GM12874 (cell line): Measurements from ENCODE around the gene GKN2.

ENCODE experiments used
- CTCF ChIP-seq: IDR thresholded peaks from 2 replicates; pipeline ENCODE4 v1.5.1; 2011; ENCODE audit warnings: low read depth, mild to moderate bottlenecking, control low read depth, low read length, moderate library complexity; ENCODE audit not compliant: insufficient read depth

GKN2 gene

DNA sequence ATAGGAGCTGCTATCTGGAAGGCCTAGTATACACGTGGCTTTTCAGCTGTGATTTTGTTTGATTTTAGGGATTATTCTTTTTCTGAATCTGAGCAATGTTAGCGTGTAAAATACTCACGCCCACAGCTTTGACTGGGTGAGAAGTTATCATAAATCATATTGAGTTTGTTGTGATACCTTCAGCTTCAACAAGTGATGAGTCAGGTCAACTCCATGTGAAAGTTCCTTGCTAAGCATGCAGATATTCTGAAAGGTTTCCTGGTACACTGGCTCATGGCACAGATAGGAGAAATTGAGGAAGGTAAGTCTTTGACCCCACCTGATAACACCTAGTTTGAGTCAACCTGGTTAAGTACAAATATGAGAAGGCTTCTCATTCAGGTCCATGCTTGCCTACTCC lies 21.6 kb upstream of the GKN2 start, which contains the start of gene GKN1:
Gene GKN1, plus strand, starts transcription at position 386 of the 400 bp plus-strand sequence. CDS start 42 bp downstream, outside the sequence.
- no peak for TF ChIP-seq CTCF

GRCh38 chr2:68971591-68972231 lies 19.0 kb upstream of the GKN2 start:
- TF ChIP-seq CTCF, result no peak

GRCh38 chr2:68970566-68971265 lies 18.0 kb upstream of the GKN2 start:
- no peak for TF ChIP-seq CTCF

GRCh38 chr2:68969736-68970490 lies 17.2 kb upstream of the GKN2 start:
- no peak for TF ChIP-seq CTCF

- no peak for TF ChIP-seq CTCF
Measured at GRCh38 chr2:68968221-68968620, 15.5 kb upstream of the GKN2 start.

DNA sequence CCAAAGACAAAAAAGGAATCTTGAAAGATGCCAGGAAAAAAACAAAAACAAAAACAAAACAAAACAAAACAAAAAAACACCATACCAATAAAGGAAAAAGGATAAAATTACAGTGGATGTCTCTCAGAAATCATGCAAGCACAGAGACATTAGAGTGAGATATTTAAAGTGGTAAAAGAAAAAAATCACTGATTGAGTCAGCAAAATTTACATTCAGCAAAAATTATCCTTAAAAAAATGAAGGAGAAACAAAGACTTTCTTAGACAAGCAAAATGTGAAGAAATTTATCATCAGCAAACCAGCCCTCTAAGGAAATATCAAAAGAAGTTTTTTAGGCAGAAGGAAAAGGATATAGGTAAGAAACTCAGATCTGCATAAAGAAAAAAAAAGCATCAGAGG lies 11.6 kb upstream of the GKN2 start:
- no peak for TF ChIP-seq CTCF

DNA sequence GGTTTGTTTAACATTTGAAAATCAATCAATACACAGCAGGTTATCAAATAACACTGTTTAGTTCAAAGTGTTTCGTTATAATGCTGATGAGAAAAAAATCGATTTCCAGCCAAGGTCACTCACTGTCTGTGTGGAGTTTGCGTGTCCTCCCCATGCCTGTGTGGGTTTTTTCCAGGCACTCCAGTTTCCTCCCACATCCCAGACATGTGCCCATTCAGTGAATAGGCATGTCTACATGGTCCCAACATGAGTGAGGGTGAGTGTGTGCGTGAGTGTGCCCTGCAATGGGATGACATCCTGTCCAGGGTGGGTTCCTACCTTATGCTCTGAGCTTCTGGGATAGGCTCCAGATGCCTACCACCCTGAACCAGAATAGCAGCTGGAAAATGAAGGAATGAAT lies 8.7 kb upstream of the GKN2 start:
- TF ChIP-seq CTCF, result no peak
